CMK (cell line): ENCODE measurements around the gene RIC1.
"Not testable (repeated sequence)": the region's sequence is repeated elsewhere in the genome, so short reads cannot be mapped to it uniquely, and the experiment has no call there.

Experiments used
- DNase-seq: peaks from one replicate; pipeline ENCODE4 v3.0.0-alpha.2; 2010; ENCODE audit warnings: low read depth

The RIC1 gene

GRCh38 chr9:5621327-5621726 lies 7.6 kb upstream of the RIC1 start:
- no peak for DNase-seq

- no peak for DNase-seq
Observed at GRCh38 chr9:5622016-5622415, 6.9 kb upstream of the RIC1 start.

- DNase-seq, result no peak
Observed at GRCh38 chr9:5624655-5625054, 4.3 kb upstream of the RIC1 start.

GRCh38 chr9:5626727-5627634 lies 1.9 kb upstream of the RIC1 start:
- DNase-seq, result no peak

GRCh38 chr9:5627686-5628085 lies 1.2 kb upstream of the RIC1 start:
- not testable (repeated sequence) for DNase-seq

GRCh38 chr9:5628183-5628529 lies 751 bp upstream of the RIC1 start:
- no peak for DNase-seq

GRCh38 chr9:5629312-5630080 lies 589 bp downstream of the RIC1 start:
- no peak for DNase-seq

GRCh38 chr9:5630081-5630507 lies 1.2 kb downstream of the RIC1 start:
- DNase-seq, result no peak

- DNase-seq, result no peak
Observed at GRCh38 chr9:5631026-5631425, 2.1 kb downstream of the RIC1 start.

- DNase-seq, result no peak
Observed at GRCh38 chr9:5632540-5632939, 3.6 kb downstream of the RIC1 start.

- no peak for DNase-seq
Observed at GRCh38 chr9:5633243-5633642, 4.3 kb downstream of the RIC1 start.

- DNase-seq, result no peak
Observed at GRCh38 chr9:5635390-5635789, 6.5 kb downstream of the RIC1 start.

GRCh38 chr9:5639816-5640215 lies 10.9 kb downstream of the RIC1 start:
- no peak for DNase-seq

- DNase-seq, result no peak
Observed at GRCh38 chr9:5642170-5642569, 13.3 kb downstream of the RIC1 start.

- no peak for DNase-seq
Observed at GRCh38 chr9:5643005-5643624, 14.2 kb downstream of the RIC1 start.

GRCh38 chr9:5644501-5644900 lies 15.6 kb downstream of the RIC1 start:
- no peak for DNase-seq

GRCh38 chr9:5646116-5646515 lies 17.2 kb downstream of the RIC1 start:
- no peak for DNase-seq

GRCh38 chr9:5650356-5651105 lies 21.6 kb downstream of the RIC1 start:
- DNase-seq, result no peak

GRCh38 chr9:5651246-5651645 lies 22.3 kb downstream of the RIC1 start:
- DNase-seq, result no peak

- no peak for DNase-seq
Observed at GRCh38 chr9:5652821-5653220, 23.9 kb downstream of the RIC1 start.

- not testable (repeated sequence) for DNase-seq
Observed at GRCh38 chr9:5662804-5663203, 33.9 kb downstream of the RIC1 start.

GRCh38 chr9:5665059-5665458 lies 36.2 kb downstream of the RIC1 start:
- no peak for DNase-seq
